ENCODE data around the gene RDH13. TPM values are rescaled to one million over a fixed set of nuclear protein-coding genes. Genes with fewer than 3 reads are reported as not detected.

Gene RDH13
- total RNA-seq, 4 donors from 2014 or later = 11.1 to 16.4 (median 12.3) TPM

DNA sequence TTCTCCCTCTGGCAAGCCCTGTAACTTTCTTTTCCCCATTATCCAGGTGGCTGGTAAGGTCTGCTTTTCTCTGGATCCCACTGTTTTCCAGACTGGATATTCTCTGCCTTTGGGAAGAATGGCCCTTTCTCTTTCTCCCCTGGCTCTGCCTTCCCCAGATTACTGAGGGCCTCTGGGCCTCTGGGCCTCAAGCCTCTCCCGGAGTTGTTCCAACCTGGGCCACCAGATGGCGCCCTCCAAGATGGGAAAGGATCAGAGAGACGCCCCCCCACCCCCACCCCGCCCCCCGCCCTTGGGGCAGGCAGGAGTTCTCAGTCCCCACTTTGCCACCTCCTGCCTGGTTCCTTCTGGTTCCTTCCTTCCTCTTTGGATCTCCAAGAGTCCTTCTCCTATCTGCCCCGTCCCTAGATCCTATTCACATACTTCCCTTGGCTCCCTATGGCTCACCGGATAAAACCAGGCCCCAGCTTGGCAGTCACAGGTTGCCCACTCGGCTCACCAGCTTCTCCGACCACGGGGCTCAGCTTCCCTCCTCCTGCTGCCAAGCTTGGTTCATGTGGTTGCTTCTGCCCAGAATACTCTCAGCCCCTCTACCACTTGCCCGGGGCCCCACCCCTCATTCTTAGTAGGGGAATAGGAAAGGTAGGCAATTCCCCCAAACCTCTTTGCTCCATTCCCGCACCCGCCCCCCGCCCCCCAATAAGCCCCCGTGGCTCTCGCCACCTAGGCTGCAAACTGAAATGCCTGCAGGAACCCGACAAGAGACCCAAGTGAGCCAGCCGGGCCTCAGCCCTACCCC lies 25.8 kb upstream of the RDH13 start:
- H3K36me3 ChIP-seq = peaks cover 27 to 37% (median 34%) of the 10 kb centered on the region in 4 donors
- H3K9me3 ChIP-seq = no peaks in the 10 kb centered on the region
- whole genome bisulfite sequencing = 45% methylated on average over 17 of the region's 18 CpGs
- H3K27me3 ChIP-seq = peaks cover 3 to 31% (median 15%) of the 10 kb centered on the region in 4 donors
- H3K4me3 ChIP-seq = no peak overlapping the region
- DNase-seq (ENCODE audit: extremely low spot score) = no peak
- TF ChIP-seq, protein P1, sequence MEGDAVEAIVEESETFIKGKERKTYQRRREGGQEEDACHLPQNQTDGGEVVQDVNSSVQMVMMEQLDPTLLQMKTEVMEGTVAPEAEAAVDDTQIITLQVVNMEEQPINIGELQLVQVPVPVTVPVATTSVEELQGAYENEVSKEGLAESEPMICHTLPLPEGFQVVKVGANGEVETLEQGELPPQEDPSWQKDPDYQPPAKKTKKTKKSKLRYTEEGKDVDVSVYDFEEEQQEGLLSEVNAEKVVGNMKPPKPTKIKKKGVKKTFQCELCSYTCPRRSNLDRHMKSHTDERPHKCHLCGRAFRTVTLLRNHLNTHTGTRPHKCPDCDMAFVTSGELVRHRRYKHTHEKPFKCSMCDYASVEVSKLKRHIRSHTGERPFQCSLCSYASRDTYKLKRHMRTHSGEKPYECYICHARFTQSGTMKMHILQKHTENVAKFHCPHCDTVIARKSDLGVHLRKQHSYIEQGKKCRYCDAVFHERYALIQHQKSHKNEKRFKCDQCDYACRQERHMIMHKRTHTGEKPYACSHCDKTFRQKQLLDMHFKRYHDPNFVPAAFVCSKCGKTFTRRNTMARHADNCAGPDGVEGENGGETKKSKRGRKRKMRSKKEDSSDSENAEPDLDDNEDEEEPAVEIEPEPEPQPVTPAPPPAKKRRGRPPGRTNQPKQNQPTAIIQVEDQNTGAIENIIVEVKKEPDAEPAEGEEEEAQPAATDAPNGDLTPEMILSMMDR (IDR thresholded peaks at IDR 0.05) = peak in 2 of 3 experiments; percentile 56 to 80
- TF ChIP-seq POLR2AphosphoS5 (IDR thresholded peaks at IDR 0.05) = no peak
- H3K4me1 ChIP-seq = peaks cover 22 to 40% (median 33%) of the 10 kb centered on the region in 4 donors
- peak overlapping the region; percentile 20 to 53 (median 44) for H3K27ac ChIP-seq (replicated peaks in 1 of 4)
- intact Hi-C loops (cut with DNase I) = no loop called here

DNA sequence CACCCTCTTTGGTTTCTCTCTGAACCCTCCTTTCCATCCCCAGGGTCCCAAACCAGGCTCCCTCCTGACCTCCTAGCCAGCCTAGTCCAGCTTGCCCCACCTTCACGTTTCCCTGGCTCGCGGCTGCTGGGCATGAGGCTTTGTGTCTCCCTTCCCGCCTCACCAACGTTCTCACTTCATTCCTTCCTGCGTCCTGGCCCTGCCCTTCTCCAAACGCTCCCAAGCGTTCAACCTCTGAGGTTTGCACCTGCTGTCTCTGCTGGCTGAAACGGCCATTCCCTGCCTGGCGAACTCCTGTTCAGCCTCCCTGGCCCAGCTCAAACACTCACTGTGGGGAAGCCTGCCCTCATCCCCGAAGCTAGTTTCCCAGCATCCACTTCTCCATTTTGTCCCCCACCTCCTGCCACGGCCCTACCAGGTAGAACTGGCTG lies 25.1 kb upstream of the RDH13 start:
- DNase-seq (ENCODE audit: extremely low spot score) = no peak
- 73% methylated on average over 12 of the region's 12 CpGs for WGBS
- peaks cover 9 to 38% (median 22%) of the 10 kb centered on the region in 4 donors for H3K27me3 ChIP-seq
- intact Hi-C loops (cut with DNase I) = no loop called here
- peaks cover 22 to 44% (median 33%) of the 10 kb centered on the region in 4 donors for H3K4me1 ChIP-seq
- H3K4me3 ChIP-seq = peak overlapping the region in 3 of 4 donors; percentile 53 to 60 (median 56)
- H3K27ac ChIP-seq (replicated peaks in 1 of 4) = peak overlapping the region; percentile 20 to 53 (median 44)
- TF ChIP-seq EP300 (IDR thresholded peaks at IDR 0.05) (no peak), POLR2A (IDR thresholded peaks at IDR 0.05; ENCODE audit: low read depth) (no peak), POLR2AphosphoS5 (IDR thresholded peaks at IDR 0.05) (no peak)
- TF ChIP-seq, protein P1 (IDR thresholded peaks at IDR 0.05) = no peak
- no peaks in the 10 kb centered on the region for H3K9me3 ChIP-seq
- peaks cover 26 to 36% (median 33%) of the 10 kb centered on the region in 4 donors for H3K36me3 ChIP-seq

DNA sequence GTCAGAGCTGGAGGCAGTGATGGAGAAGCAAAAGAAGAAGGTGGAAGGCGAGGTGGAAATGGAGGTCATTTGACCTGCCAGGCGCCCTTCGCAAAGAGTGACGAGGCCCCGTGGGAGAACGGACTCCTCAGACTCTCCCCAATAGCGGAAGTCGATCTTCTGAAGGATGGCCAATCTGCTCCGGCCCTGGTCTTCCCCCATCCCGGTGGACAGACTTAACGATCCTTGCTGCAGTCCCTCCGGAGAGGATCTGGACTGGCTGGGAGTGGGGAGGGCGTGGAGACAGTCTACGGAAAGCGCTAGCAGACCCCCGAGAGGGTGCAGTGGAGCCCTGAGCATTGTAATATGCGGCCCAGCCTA lies 24.6 kb upstream of the RDH13 start:
- H3K27ac ChIP-seq (replicated peaks in 1 of 4) = peak overlapping the region in 3 of 4 donors; percentile 20 to 47 (median 41)
- peak overlapping the region; percentile 51 to 60 (median 54) for H3K4me3 ChIP-seq
- DNase-seq (ENCODE audit: extremely low spot score) = no peak
- H3K36me3 ChIP-seq = peaks cover 21 to 31% (median 28%) of the 10 kb centered on the region in 4 donors
- WGBS = 30% methylated on average over 10 of the region's 17 CpGs
- H3K4me1 ChIP-seq = peaks cover 22 to 48% (median 35%) of the 10 kb centered on the region in 4 donors
- TF ChIP-seq, protein P1 (IDR thresholded peaks at IDR 0.05) = no peak
- no peak for TF ChIP-seq POLR2A (IDR thresholded peaks at IDR 0.05; ENCODE audit: low read depth)
- TF ChIP-seq EP300 (IDR thresholded peaks at IDR 0.05) = no peak
- TF ChIP-seq POLR2AphosphoS5 (IDR thresholded peaks at IDR 0.05) = no peak
- H3K9me3 ChIP-seq = no peaks in the 10 kb centered on the region
- peaks cover 9 to 43% (median 28%) of the 10 kb centered on the region in 4 donors for H3K27me3 ChIP-seq
- intact Hi-C loops (cut with DNase I) = no loop called here

DNA sequence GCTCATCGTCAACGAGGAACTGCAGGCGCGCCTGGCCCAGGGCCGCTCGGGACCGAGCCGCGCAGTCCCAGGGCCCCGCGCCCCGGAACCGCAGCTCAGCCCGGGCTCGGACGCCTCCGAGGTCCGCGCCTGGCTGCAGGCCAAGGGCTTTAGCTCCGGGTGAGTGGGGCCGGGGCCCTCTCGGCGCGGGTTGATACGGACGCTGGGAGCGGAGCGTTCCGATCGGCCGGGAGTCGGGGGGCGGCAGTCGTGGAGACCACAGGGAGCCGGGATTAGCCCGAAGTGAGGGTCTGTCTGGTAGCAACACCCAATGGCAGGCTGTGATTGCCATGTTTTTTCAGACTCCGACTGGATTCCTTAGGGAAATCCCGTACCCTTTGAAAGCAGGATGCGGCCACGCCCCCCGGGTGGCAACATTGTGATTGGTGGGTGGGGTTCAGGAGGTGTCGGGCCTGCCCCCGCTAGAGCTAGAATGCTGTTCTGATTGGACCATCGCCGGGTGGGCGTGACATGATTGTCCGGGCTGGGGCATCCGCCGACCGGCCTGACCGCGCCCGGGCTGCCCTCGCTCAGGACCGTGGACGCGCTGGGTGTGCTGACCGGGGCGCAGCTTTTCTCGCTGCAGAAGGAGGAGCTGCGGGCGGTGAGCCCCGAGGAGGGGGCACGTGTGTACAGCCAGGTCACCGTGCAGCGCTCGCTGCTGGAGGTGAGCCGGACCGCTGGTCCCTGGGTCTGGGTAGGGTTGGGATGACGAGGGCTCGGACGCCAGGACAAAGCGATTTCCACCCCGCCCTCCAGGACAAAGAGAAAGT lies 24.0 kb upstream of the RDH13 start:
- Histone ChIP-seq H3K4me1 (peaks cover 26 to 54% (median 41%) of the 10 kb centered on the region in 4 donors), H3K36me3 (peaks cover 15 to 25% (median 22%) of the 10 kb centered on the region in 4 donors), H3K27ac (replicated peaks in 1 of 4) (peak overlapping the region in 3 of 4 donors; percentile 20 to 47 (median 41)), H3K27me3 (peaks cover 14 to 49% (median 33%) of the 10 kb centered on the region in 4 donors), H3K9me3 (no peaks in the 10 kb centered on the region), H3K4me3 (peak overlapping the region; percentile 51 to 60 (median 54))
- TF ChIP-seq POLR2A (IDR thresholded peaks at IDR 0.05; ENCODE audit: low read depth) (no peak), POLR2AphosphoS5 (IDR thresholded peaks at IDR 0.05) (peak; percentile 80 to 83)
- TF ChIP-seq, protein P1 (IDR thresholded peaks at IDR 0.05) = no peak
- DNase-seq (ENCODE audit: extremely low spot score) = peak; percentile 98
- intact Hi-C loops (cut with DNase I) = no loop called here
- 5% methylated on average over 28 of the region's 74 CpGs for WGBS
